Neutrophil (primary cell): ENCODE results near the gene CCDC27.

ENCODE experiments used
- H3K27ac ChIP-seq: fragments of 200-600 bp; sonication (generic); 2 replicates; pipeline ENCODE4 v1.5.1; 2016; ENCODE audit warnings: mild to moderate bottlenecking, moderate library complexity
- H3K27me3 ChIP-seq: fragments of 200-600 bp; sonication (generic); 2 replicates; pipeline ENCODE4 v1.6.0; 2016; ENCODE audit warnings: mild to moderate bottlenecking
- H3K36me3 ChIP-seq: fragments of 200-600 bp; sonication (generic); 2 replicates; pipeline ENCODE4 v1.5.1; 2017
- H3K4me1 ChIP-seq, 2 experiments: fragments of 200-600 bp in 1 of 2; sonication (generic) in 1 of 2; 1 replicate in 1 of 2; 2 replicates in 1 of 2; pipeline versions ENCODE4 v1.5.1 to v1.6.1; 2013 to 2016; ENCODE audit warnings: low read depth in 1 of 2, low read length in 1 of 2, mild to moderate bottlenecking in 1 of 2, moderate library complexity in 1 of 2; ENCODE audit not compliant: control insufficient read depth in 1 of 2, insufficient read depth in 1 of 2
- H3K4me3 ChIP-seq, 2 experiments: fragments of 200-600 bp in 1 of 2; sonication (generic) in 1 of 2; 1 replicate in 1 of 2; 2 replicates in 1 of 2; pipeline ENCODE4 v1.5.1; 2013 to 2016; ENCODE audit warnings: low read depth in 1 of 2, low read length in 1 of 2, mild to moderate bottlenecking in 1 of 2, moderate library complexity in 1 of 2
- H3K9me3 ChIP-seq: fragments of 200-600 bp; sonication (generic); 2 replicates; pipeline ENCODE4 v1.5.1; 2016
- CTCF ChIP-seq: fragments of 200-600 bp; sonication (generic); IDR thresholded peaks from 2 replicates; pipeline ENCODE4 v1.5.1; 2016; ENCODE audit warnings: antibody characterized with exemption

Gene CCDC27

GRCh38 chr1:3787349-3787715, 35.1 kb downstream of the CCDC27 start:
- Histone ChIP-seq H3K27me3 (no peaks in the 10 kb centered on the region), H3K9me3 (no peaks in the 10 kb centered on the region), H3K27ac (no peak overlapping the region), H3K4me3 (no peak overlapping the region), H3K36me3 (peaks cover 77% of the 10 kb centered on the region), H3K4me1 (no peaks in the 10 kb centered on the region)
- TF ChIP-seq CTCF, result no peak

- Histone ChIP-seq H3K27ac (no peak overlapping the region), H3K36me3 (peaks cover 71% of the 10 kb centered on the region)
- TF ChIP-seq CTCF, result no peak
Observed at GRCh38 chr1:3787745-3788605, 35.7 kb downstream of the CCDC27 start.

GRCh38 chr1:3788756-3789420, 36.6 kb downstream of the CCDC27 start:
- H3K36me3 ChIP-seq, result peaks cover 62% of the 10 kb centered on the region
- no peak for TF ChIP-seq CTCF
- H3K4me1 ChIP-seq, result peaks cover 3 to 5% of the 10 kb centered on the region in 2 experiments
- H3K27ac ChIP-seq, result no peak overlapping the region
- H3K9me3 ChIP-seq, result no peaks in the 10 kb centered on the region
- H3K4me3 ChIP-seq, result no peak overlapping the region
- H3K27me3 ChIP-seq, result no peaks in the 10 kb centered on the region

More at GRCh38 chr1:3787745-3788605, 35.7 kb downstream of the CCDC27 start:
- H3K4me3 ChIP-seq, result no peak overlapping the region
- no peaks in the 10 kb centered on the region for H3K4me1 ChIP-seq
- H3K9me3 ChIP-seq, result no peaks in the 10 kb centered on the region
- no peaks in the 10 kb centered on the region for H3K27me3 ChIP-seq

GRCh38 chr1:3789421-3790300, 37.4 kb downstream of the CCDC27 start:
- peaks cover 11 to 12% of the 10 kb centered on the region in 2 experiments for H3K4me1 ChIP-seq
- H3K36me3 ChIP-seq, result peaks cover 54% of the 10 kb centered on the region

More at GRCh38 chr1:3789421-3790300, 37.4 kb downstream of the CCDC27 start:
- Histone ChIP-seq H3K27ac (no peak overlapping the region), H3K9me3 (no peaks in the 10 kb centered on the region), H3K4me3 (no peak overlapping the region), H3K27me3 (no peaks in the 10 kb centered on the region)
- TF ChIP-seq CTCF, result no peak
